Kidney epithelial cell (primary cell): ENCODE results near the gene NANOG. TPM values are rescaled to one million over a fixed set of nuclear protein-coding genes. Genes with fewer than 3 reads are reported as not detected.
"Not testable (repeated sequence)": the region's sequence is repeated elsewhere in the genome, so short reads cannot be mapped to it uniquely, and the experiment has no call there.

Source experiments
- DNase-seq: peaks from one replicate; pipeline ENCODE4 v3.0.0-alpha.2; 2010; ENCODE audit warnings: low read depth
- H3K27me3 ChIP-seq: 2 replicates; pipeline ENCODE4 v1.6.0; 2011; ENCODE audit warnings: low read length; ENCODE audit not compliant: control insufficient read depth, insufficient read depth
- H3K36me3 ChIP-seq: 2 replicates; pipeline ENCODE4 v1.5.1; 2011; ENCODE audit warnings: low read length; ENCODE audit not compliant: control insufficient read depth, insufficient read depth
- H3K4me3 ChIP-seq: 2 replicates; pipeline ENCODE4 v1.5.1; 2011; ENCODE audit warnings: low read depth, mild to moderate bottlenecking, control low read depth, low read length
- total RNA-seq: library from RNA; depleted of rRNA; stranded (reverse); fragments of >200 nt; gene quantifications from 2 replicates; pipeline ENCODE4 v1.2.3, GENCODE V29; 2015
- TF ChIP-seq, protein P1 (sequence below): IDR thresholded peaks from 2 replicates; pipeline ENCODE4 v1.5.1; 2011; ENCODE audit warnings: mild to moderate bottlenecking, moderate library complexity, low read length, control low read depth, inconsistent platforms; ENCODE audit not compliant: insufficient read depth, poor library complexity, severe bottlenecking

NANOG gene
- total RNA-seq, 1 donor from 2014 or later: not detected

DNA sequence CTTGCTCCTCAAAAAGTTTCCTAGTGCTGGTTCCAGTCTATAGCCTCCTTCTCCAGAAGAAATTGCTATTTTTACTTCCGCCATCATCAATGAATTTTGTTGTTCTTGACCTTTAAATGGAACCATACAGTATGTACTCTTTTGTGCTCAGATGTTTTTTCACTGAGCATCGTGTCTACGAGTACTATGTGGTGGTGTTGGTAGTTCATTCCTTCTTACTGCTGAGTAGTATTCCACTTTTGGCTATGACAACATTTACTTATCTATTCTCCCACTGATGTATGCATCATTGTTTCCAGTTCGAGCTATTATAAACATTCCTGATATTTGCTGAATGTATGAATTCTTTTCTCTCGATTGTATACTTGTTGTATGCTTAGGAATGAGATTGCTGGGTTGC is 54.9 kb downstream of the NANOG start:
- no peak overlapping the region for H3K4me3 ChIP-seq
- no peaks in the 10 kb centered on the region for H3K36me3 ChIP-seq
- DNase-seq: no peak
- H3K27me3 ChIP-seq: no peaks in the 10 kb centered on the region
- TF ChIP-seq, protein P1, sequence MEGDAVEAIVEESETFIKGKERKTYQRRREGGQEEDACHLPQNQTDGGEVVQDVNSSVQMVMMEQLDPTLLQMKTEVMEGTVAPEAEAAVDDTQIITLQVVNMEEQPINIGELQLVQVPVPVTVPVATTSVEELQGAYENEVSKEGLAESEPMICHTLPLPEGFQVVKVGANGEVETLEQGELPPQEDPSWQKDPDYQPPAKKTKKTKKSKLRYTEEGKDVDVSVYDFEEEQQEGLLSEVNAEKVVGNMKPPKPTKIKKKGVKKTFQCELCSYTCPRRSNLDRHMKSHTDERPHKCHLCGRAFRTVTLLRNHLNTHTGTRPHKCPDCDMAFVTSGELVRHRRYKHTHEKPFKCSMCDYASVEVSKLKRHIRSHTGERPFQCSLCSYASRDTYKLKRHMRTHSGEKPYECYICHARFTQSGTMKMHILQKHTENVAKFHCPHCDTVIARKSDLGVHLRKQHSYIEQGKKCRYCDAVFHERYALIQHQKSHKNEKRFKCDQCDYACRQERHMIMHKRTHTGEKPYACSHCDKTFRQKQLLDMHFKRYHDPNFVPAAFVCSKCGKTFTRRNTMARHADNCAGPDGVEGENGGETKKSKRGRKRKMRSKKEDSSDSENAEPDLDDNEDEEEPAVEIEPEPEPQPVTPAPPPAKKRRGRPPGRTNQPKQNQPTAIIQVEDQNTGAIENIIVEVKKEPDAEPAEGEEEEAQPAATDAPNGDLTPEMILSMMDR: no peak

DNA sequence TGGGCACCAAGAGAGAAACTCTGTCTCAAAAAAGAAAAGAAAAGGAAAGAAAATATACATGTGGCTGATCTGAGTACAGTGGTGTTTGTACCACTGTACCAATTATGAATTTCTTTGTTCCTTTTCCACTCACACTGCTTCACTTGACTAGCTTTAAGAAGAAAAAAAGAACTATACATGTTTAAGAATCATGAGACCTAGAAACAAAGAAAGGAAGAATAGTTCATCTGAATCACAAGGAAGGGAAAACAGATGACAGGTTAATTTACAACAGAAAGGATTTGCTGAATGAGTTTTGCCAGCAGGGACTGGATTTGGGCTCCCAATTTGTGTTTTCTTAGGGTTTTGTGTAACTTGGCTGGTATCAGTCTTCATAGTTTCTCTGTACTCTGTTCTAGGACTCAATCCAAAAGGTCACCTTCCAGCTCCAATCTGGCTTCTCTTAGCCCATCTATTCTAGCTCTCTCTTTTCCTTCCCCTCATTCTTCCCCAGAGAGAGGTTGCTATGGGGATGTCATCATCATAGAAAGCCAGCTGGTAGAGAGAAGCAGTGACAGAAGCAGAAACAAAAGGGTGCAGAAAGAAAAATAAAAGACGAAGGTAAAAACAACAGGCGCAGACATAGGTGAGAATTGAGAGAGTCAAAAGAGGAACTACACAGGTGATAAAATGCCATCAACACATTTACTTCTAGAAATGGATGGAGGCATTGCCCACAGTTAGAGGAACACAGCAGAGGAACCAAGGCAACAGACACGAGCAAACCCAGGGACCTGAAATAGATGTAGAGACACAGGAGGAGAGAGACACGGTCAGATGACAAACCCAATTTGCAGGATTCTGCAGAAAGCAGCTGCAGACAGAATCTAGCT is 58.3 kb downstream of the NANOG start:
- not testable (repeated sequence) for H3K36me3 ChIP-seq, H3K4me3 ChIP-seq, DNase-seq, H3K27me3 ChIP-seq

DNA sequence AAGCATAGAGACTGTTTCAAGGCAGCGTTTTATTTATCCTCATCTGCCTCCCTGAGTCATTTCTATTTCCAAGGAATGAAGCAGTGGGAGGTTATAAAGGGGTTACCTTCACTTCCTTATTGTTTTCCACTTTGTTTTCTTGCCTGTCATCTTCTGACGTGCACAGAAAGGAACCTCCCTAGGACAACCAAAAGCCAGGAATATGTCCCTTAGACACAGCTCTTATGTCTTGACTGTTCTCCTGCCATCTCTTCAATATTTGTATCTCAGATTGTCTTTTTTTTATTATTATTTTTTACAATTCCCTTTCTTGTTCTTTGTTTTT is 58.9 kb downstream of the NANOG start:
- not testable (repeated sequence) for H3K4me3 ChIP-seq, H3K36me3 ChIP-seq, DNase-seq, H3K27me3 ChIP-seq

Other genes with a start within 250 kb of the NANOG start
- not detected in 2 replicates for gene APOBEC1, start 123.5 kb upstream of the NANOG start, total RNA-seq
- gene GDF3, start 93.6 kb upstream of the NANOG start, total RNA-seq: not detected in 2 replicates
- not detected in 2 replicates for gene DPPA3, start 78.0 kb upstream of the NANOG start, total RNA-seq
- gene CLEC4C, start 42.0 kb upstream of the NANOG start, total RNA-seq: not detected in 2 replicates
- not detected in 2 replicates for gene NANOGNB, start 24.2 kb upstream of the NANOG start, total RNA-seq
- gene SLC2A14, start 83.5 kb downstream of the NANOG start, total RNA-seq: not detected in 2 replicates
- gene SLC2A3, start 146.8 kb downstream of the NANOG start, total RNA-seq: 19.0 and 21.7 TPM in 2 replicates
- gene FOXJ2, start 243.3 kb downstream of the NANOG start, total RNA-seq: 14.8 and 15.3 TPM in 2 replicates